GM20431 (cell line): ENCODE results near the gene PTPRN2.

Experiments used
- in situ Hi-C: fragments of 300-500 bp; cut with MseI, MboI; formaldehyde crosslinking; loops from one replicate; pipeline ENCODE4 v1.15.0; 2020; ENCODE audit warnings: low sequenced_read_pairs; ENCODE audit not compliant: unreplicated experiment

The PTPRN2 gene

GRCh38 chr7:157585113-157585861 lies 1002.3 kb downstream of the PTPRN2 start:
- in situ Hi-C loops = no loop called here

- in situ Hi-C loops = no loop called here
These were observed 1003.2 kb downstream of the PTPRN2 start for GRCh38 chr7:157584420-157584819.

GRCh38 chr7:157581740-157582139 lies 1005.9 kb downstream of the PTPRN2 start:
- in situ Hi-C loops = no loop called here

GRCh38 chr7:157580324-157580723 lies 1007.3 kb downstream of the PTPRN2 start:
- in situ Hi-C loops = no loop called here

- in situ Hi-C loops = no loop called here
These were observed 1008.2 kb downstream of the PTPRN2 start for GRCh38 chr7:157579425-157579824.

DNA sequence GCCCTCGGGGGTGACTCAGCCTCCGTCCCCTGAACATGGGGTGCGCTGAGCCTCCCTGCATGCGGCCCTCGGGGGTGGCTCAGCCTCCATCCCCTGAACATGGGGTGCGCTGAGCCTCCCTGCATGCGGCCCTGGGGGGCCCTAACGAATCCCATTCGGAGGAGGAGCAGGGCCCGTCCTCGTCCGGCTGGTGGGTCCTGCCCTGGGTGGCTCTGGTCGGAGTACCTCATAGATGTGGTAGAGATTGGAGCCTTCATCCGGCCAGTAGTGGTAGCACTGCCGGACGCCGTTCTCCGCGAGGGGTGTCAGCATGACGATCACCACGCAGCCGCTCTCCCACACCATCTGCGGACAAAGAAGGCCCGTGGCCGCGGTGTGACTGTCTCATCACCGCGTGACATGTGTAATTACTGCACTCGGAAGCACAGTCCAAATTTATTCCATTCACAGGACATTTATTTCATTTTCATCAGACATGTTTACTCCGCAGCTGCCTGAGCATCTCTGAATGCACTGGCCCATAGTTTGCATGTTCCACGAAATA lies 1009.8 kb downstream of the PTPRN2 start:
- in situ Hi-C loops = no loop called here

DNA sequence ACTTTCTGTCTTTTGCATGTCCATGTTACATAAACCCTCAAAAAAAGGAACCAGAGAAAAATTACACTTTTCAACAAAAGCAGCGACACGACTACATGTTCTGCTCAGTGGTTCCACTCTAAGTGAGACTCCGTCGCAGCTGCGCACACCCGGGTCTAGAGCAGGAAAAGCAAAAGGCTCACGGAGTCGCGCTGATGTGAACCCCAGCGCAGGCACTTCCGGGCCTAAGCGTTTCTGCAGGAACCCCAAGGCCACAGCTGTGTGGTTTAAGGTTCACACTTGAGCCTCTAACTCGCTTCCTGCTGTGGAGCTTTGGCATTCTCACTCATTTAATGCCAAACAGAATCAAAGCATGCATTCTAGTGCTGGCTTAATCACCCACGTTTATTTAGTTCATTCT lies 1010.6 kb downstream of the PTPRN2 start:
- in situ Hi-C loops = no loop called here

DNA sequence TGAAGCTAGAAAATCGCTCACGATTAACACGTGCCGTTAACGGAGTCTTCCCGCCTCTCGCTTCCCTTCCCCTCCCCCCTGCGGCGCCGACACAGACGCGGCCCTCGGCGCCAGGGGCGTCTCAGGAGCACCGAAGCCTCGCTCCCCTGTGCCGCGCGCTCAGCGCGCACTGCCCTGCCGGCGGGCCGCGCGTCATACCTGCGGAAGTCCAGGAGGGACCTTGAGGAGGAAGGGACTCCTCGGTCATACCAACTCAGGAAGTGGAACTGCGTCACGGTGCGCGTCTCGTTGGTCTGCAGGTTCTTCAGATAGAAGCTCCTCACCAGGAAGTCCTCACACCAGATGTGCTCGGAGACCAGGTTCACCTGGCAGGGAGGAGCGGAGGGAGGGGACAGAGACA lies 1011.2 kb downstream of the PTPRN2 start:
- in situ Hi-C loops = no loop called here

GRCh38 chr7:157575777-157576176 lies 1011.8 kb downstream of the PTPRN2 start:
- in situ Hi-C loops = no loop called here

DNA sequence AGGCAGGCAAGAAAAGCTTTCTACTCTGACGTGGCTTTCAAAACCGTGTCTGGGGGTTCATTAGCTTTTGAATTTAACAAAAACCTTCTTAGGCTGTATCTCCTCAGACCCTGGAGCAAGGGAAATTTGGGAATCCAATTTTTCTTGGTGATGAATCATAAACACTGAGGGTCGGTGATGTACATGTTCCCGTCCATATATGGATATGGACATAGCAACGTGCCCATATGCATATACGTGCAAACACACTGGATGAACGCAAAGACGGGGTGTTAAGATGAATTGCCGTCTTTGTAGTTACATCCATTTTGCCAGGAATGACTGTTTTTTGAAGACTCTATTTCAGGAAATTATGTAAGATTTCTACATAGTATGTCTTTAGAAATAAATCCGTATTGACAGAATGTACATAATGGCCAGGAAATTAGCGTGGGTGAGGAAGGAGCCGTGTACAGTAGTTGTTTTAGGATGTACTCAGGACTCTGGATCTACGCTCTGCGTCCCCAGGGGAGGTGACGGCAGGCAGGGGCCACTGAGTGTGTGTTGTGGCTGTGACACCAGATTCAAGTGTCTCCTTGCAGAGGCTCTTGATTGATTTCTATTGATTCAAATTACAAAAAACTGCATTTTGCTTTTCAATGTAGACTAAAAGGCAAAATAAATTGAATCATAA lies 1012.6 kb downstream of the PTPRN2 start:
- in situ Hi-C loops = no loop called here

DNA sequence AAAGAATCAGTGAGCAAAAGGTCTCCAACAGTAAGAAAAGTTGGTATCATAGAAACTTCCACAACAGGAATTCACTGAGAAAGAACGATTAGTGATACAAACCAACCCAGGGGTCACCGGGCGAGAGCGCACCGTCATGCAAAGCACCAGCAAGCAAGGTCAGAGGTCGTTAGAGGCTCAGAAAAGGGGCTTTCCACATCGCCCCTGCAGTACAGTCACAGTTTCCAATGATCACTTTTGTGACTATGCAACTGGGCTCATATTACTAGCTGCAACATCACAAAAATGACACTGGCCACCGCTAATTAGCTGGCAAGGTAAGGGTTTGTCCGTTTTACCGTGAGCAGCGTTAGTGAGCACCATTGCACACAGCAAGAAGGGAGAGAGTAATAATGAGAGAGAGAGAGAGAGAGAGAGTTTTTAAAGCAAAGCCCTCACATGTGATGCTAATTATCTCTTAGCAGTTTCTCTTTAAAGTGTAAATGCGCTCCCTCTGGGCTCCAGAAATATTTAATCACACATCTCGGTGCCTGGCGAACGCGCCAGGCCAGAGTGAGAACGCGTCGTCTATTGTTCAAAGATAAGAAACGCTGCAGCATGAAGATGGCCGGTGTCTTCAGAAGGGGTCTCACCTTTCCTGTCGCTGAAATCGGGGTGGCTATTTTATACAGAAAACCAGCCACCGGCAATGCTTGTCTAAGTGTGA lies 1013.4 kb downstream of the PTPRN2 start:
- in situ Hi-C loops = no loop called here

- in situ Hi-C loops = no loop called here
These were observed 1014.4 kb downstream of the PTPRN2 start for GRCh38 chr7:157573244-157573643.

DNA sequence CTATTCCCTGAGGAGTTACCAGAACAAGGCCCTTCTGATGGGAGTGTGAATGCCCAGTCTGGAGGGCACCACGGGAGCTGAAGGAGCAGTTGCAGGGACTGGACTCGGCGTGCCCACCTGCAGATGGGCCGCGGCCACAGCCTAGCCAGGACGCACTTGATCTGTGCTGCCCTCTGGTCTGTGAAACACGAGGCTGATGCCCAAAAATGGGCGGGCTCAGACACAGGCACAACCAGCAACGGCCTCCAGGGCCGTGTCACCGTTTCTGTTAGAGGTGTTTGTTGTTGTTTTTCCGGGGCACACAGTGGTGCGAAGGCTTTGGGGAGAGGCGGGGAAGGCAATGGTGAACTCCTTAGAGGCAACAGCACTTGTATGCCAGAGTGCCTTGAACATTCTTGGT lies 1015.0 kb downstream of the PTPRN2 start:
- in situ Hi-C loops = no loop called here

GRCh38 chr7:157570531-157571200 lies 1017.0 kb downstream of the PTPRN2 start:
- in situ Hi-C loops = no loop called here

DNA sequence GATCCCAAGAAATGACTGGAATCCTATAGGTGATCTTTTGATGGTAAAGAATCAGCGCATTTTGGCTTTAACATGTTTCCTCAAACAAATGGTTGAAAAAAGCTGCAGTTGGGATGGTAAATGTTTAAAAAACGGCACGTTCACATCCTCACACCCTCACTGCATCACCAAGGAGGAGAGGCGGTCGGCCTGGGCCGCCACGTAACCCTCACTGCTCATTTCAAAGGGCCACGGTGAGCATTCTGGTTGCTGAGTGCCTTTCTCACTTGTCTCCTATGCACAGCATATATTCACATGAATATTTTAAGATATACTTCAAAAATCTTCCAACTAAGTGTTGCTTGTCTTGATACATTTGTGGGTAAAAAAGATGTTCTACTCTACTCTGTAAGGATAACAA lies 1017.7 kb downstream of the PTPRN2 start:
- in situ Hi-C loops = no loop called here

DNA sequence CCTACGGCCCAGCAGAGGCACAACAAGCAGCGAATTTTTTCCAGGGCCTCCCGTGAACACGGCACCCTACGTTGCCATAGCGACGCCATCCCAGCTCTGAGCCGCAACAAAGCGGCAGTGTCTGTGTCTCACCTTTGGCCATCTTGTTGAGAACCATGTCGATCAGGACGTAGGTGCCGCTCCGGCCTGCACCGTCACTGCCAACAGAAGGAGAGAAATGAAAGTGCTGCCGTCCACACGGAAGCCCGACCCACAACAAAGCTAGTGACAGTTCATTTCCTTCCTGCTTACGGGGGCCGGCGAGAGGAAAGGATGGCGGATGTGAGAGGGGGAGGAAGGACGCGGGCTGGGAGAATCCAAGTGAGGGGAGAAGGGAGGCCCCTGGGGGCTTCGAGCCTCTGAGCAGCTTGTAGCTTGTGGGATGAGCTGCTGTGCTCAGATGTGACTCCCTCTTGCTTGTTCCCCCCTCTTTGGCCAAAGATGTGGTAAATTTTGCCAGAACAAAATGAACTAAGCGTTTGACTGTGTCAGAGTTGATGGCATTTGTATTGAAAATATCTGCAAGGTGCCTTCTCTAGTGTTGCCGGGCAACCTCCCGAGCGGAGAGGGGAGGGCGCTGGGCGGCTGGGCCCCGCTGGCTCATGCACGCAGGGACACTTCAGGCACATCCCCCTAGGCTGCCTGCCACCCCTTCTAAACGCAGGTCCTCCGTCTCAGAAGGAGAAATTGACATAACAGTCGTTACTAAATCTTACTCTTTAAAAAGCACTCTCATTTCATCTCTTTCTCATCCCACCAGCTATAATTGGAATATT lies 1018.6 kb downstream of the PTPRN2 start:
- in situ Hi-C loops = no loop called here

GRCh38 chr7:157568106-157568769 lies 1019.4 kb downstream of the PTPRN2 start:
- in situ Hi-C loops = no loop called here

GRCh38 chr7:157567666-157568065 lies 1020.0 kb downstream of the PTPRN2 start:
- in situ Hi-C loops = no loop called here

DNA sequence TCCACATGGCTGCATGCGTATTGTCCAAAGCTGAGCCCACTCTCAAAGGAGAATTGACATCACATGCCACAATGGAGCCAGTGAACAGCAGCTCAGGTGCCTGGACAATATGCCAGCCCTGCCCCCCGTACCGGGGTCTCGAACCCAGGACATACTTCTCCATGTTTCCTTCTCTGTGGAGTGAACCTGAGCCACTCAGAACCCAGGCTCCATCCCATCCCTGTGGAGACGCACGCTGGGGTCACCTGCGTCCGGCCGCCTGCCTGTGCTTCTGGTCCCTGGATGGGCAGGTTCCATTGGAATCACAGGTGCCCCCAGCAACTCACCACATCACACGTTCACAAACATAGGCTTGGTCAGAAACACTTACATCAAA lies 1021.0 kb downstream of the PTPRN2 start:
- in situ Hi-C loops = no loop called here
